ENCODE data around the gene SARDH. TPM values are rescaled to one million over a fixed set of nuclear protein-coding genes. Genes with fewer than 3 reads are reported as not detected.

Gene SARDH, protein sequence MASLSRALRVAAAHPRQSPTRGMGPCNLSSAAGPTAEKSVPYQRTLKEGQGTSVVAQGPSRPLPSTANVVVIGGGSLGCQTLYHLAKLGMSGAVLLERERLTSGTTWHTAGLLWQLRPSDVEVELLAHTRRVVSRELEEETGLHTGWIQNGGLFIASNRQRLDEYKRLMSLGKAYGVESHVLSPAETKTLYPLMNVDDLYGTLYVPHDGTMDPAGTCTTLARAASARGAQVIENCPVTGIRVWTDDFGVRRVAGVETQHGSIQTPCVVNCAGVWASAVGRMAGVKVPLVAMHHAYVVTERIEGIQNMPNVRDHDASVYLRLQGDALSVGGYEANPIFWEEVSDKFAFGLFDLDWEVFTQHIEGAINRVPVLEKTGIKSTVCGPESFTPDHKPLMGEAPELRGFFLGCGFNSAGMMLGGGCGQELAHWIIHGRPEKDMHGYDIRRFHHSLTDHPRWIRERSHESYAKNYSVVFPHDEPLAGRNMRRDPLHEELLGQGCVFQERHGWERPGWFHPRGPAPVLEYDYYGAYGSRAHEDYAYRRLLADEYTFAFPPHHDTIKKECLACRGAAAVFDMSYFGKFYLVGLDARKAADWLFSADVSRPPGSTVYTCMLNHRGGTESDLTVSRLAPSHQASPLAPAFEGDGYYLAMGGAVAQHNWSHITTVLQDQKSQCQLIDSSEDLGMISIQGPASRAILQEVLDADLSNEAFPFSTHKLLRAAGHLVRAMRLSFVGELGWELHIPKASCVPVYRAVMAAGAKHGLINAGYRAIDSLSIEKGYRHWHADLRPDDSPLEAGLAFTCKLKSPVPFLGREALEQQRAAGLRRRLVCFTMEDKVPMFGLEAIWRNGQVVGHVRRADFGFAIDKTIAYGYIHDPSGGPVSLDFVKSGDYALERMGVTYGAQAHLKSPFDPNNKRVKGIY
- 15.7 and 18.5 TPM in 2 replicates for total RNA-seq (2014; rRNA removed; shearing (Covaris generic))

DNA sequence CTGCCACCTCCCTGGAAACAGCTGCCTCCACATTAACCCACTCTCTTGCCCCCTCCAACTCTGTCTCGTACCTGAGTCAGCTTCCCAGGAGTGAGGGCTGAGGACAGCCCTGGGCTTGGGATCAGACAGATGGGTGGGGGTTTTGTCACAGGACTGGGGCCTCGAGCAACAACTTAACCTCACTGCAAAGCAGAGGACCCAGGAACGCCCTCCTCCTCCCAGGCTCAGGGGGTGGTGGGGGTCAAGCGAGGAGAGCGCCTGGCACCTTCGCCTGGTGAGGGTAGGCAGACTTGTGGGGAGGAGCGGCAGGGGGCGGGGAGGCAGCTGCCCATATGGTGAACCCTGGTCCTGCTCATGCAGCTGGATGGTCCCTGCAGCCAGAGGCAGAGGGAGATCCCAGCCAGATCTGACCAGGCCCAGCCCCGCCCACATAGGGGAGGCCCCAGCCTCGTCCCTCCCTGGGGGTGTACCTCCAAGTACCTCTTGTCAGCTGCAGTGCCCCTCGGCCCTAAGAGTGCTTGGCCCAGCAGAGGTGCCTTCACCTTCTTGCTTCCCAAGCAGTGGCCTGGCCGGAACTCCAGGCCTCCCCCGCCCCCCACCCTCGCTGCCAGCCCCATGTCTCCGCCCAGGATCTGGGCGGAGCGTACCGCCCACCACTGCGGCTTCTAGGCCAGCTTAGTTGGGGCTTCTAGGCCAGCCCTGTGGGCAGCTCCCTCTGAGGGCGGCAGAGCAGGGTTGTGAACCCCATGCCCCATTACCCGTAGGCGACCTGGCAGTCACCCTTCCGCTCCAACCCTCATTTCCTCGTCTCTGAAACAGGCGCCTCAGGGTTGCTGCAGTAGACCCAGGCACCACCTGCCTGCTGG lies at the start of gene SARDH:
Gene SARDH, minus strand, starts transcription at position 579 of the 866 bp plus-strand sequence. CDS start 4,179 bp downstream, outside the sequence.
- Histone ChIP-seq H3K27me3 (no peaks in the 10 kb centered on the region), H3K27ac (peak within 1 kb of the TSS; percentile 69), H3K9me3 (replicated peaks) (no peaks in the 10 kb centered on the region), H3K4me3 (peak within 1 kb of the TSS; percentile 51), H3K4me1 (peaks cover 13% of the 10 kb centered on the region; the same call in 1 of the 2 replicates), H3K36me3 (no peaks in the 10 kb centered on the region)
- DNase-seq = peak; percentile 91 to 93

DNA sequence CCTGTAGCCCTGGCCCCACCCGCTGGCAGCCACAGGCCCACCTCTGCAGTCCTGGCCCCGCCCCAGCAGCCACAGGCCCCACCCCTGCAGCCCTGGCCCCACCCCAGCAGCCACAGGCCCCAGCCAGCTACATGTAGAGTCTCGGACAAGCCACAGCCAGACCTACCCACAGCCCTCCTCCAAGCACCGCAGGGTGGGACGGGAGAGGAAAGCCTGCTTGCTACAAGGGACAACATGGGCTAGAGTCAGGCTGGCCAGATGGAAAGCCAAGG lies 49.5 kb upstream of the SARDH start:
- Histone ChIP-seq H3K9me3 (replicated peaks) (no peaks in the 10 kb centered on the region), H3K4me1 (no peaks in the 10 kb centered on the region; the same call in 1 of the 2 replicates), H3K27me3 (no peaks in the 10 kb centered on the region), H3K36me3 (peaks cover 19% of the 10 kb centered on the region), H3K27ac (no peak overlapping the region), H3K4me3 (no peak overlapping the region)
- DNase-seq = peak; percentile 62 to 66

DNA sequence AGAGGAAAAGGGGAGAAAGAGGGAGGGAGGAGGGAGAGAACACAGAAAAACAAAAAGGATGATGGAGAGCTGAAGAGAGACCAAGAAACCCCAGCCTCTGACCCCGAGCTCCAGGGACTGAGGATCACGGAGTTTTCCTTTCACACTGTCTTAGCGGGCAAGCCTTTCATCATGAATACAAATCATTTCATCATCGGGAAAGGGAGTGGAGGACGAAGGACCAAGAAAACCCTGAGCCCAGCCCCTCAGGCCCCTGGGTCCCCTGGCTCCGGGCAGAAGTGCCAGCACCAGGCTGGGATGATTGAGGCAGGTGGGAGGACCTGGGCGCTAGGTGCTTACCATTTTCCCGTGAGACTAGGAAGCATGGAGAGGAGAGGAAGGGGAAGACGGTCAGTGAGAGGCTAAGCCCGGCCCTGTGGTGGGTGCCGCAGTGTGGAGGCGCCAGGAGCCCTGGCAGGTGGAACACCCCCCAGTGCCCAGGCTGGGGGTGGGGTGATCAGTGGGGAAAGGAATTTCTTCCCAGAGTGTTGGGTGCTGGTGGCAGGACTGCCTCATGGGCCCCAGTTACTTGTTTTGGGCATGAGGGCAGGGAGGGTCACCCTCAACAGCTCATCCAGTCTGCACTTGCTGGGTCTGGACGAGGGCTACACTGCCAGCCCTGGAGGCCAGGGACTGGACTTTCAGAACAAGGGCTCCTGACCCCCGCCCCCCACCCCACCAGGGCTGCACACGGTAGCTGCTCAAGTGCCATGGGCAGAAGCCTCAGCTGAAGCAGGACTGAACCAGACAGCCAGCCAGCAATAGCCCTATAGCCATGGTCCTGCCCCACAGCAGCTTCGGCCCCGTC lies 49.0 kb upstream of the SARDH start:
- Histone ChIP-seq H3K27me3 (no peaks in the 10 kb centered on the region), H3K36me3 (peaks cover 18% of the 10 kb centered on the region), H3K4me1 (no peaks in the 10 kb centered on the region), H3K27ac (no peak overlapping the region), H3K9me3 (replicated peaks) (no peaks in the 10 kb centered on the region), H3K4me3 (no peak overlapping the region)
- no peak for DNase-seq

DNA sequence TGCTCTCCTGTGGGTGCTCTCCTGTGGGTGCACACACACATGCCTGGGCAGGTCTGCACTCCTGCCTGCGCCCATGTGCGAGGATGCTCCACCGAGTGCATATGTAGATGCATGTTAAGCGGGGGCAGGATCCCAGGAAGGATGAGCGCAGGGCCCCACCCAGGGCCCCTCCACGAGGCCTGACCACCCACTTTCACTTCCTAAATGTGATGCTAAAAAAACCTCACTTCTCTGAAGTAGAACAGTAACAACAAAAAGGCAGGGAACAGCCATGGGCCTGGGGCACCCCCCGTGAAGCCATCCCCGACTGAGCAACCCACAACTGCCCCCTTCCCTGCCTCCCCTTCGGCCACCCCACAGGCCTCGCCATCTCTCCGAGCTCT lies 48.2 kb upstream of the SARDH start:
- no peaks in the 10 kb centered on the region for H3K4me1 ChIP-seq
- no peaks in the 10 kb centered on the region for H3K9me3 ChIP-seq (replicated peaks)
- no peak overlapping the region for H3K4me3 ChIP-seq
- no peak for DNase-seq
- H3K27ac ChIP-seq = no peak overlapping the region
- no peaks in the 10 kb centered on the region for H3K27me3 ChIP-seq
- peaks cover 11% of the 10 kb centered on the region for H3K36me3 ChIP-seq

DNA sequence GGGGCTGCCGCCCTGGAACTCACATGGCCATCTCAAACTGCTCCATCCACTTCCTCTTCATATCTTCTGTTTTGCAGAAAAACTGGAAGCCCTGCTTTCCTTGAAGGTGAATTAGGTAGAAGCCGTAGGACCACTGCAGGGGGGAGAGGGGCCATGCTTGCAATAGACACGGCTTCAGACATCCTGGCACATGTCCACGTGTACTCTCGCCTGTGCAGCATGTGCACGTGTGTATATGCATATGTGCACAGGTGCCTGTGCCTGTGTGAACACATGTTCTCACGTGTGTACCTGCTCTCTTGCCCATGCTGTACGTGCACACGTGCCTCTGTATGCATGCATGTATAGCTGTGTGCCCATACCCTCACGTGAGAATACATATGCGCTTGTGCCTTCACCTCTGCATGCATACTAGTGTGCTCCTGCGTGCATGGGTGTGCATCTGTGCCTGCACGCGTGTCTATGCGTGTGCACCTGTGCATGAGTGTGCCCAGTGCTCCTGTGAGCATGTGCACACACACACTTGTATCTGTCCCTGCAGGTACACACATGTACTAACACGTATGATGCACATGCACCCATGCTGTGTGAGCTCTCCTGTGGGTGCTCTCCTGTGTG lies 47.7 kb upstream of the SARDH start:
- H3K27me3 ChIP-seq = no peaks in the 10 kb centered on the region
- DNase-seq = no peak
- H3K9me3 ChIP-seq (replicated peaks) = no peaks in the 10 kb centered on the region
- no peaks in the 10 kb centered on the region for H3K4me1 ChIP-seq
- H3K27ac ChIP-seq = no peak overlapping the region
- peaks cover 14% of the 10 kb centered on the region for H3K36me3 ChIP-seq
- no peak overlapping the region for H3K4me3 ChIP-seq

DNA sequence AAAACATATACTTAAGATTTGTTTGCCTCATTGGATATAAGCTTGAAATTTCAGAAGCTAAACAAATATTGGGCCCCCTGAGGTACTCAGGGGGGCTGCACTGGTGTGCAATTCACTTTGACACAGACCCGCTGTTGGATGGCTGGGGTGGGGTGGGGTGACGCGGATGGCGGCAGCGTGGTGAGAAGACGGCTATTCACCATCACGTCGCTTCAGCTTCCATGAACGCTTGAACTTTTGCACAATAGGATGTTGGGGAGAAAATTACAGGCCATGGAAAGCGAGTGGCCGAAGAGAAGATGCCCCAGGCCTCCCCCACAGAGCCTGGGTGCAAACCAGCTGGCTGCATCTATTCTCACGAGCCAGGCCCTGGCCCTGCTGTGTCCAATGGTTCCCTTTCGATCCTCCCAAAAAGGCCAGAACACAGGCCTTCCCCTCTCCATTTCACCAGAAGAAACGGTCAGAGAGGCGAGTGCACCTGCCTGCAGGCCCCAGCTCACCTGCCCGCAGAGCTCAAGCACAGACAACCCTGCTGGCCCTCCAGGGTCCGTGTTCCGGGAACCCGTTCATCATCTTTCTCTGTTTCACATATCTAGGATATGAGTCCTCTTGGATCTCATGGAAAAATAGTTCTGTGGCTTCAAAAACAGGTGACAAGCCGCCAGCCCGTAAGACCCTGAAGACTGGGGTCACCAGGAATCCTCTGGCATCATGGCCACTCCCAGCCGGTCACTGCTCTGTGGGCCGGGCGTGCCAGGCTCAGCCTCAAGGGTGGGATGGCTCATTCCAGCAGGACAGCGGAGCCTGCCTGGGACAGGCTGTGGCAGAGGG lies 46.8 kb upstream of the SARDH start:
- peaks cover 18% of the 10 kb centered on the region for H3K36me3 ChIP-seq
- no peak for DNase-seq
- no peak overlapping the region for H3K4me3 ChIP-seq
- H3K4me1 ChIP-seq = no peaks in the 10 kb centered on the region
- H3K27ac ChIP-seq = no peak overlapping the region
- H3K9me3 ChIP-seq (replicated peaks) = no peaks in the 10 kb centered on the region
- no peaks in the 10 kb centered on the region for H3K27me3 ChIP-seq

DNA sequence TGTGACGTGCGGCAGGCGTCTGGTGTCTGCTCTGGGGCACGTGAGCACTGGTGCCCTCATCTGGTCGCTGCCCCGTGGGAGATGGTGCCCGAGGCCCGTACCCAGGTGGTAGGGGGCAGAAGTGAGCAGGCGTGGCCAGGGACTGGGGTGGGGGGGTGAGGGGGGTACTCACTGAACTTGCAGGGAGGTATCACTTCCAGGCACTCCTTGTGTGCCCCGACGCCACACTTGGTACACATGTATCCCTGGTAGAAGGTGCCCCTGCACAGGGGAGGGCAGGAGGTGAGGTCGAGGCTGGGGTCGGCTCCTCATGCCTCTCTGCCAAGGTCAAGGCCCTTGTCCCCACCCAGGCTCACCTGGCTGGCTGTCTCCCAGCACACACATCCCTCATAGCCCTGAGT lies 45.2 kb upstream of the SARDH start:
- no peak overlapping the region for H3K4me3 ChIP-seq
- DNase-seq = no peak
- no peaks in the 10 kb centered on the region for H3K4me1 ChIP-seq
- H3K36me3 ChIP-seq = peaks cover 18% of the 10 kb centered on the region
- no peaks in the 10 kb centered on the region for H3K9me3 ChIP-seq (replicated peaks)
- no peak overlapping the region for H3K27ac ChIP-seq
- H3K27me3 ChIP-seq = no peaks in the 10 kb centered on the region

DNA sequence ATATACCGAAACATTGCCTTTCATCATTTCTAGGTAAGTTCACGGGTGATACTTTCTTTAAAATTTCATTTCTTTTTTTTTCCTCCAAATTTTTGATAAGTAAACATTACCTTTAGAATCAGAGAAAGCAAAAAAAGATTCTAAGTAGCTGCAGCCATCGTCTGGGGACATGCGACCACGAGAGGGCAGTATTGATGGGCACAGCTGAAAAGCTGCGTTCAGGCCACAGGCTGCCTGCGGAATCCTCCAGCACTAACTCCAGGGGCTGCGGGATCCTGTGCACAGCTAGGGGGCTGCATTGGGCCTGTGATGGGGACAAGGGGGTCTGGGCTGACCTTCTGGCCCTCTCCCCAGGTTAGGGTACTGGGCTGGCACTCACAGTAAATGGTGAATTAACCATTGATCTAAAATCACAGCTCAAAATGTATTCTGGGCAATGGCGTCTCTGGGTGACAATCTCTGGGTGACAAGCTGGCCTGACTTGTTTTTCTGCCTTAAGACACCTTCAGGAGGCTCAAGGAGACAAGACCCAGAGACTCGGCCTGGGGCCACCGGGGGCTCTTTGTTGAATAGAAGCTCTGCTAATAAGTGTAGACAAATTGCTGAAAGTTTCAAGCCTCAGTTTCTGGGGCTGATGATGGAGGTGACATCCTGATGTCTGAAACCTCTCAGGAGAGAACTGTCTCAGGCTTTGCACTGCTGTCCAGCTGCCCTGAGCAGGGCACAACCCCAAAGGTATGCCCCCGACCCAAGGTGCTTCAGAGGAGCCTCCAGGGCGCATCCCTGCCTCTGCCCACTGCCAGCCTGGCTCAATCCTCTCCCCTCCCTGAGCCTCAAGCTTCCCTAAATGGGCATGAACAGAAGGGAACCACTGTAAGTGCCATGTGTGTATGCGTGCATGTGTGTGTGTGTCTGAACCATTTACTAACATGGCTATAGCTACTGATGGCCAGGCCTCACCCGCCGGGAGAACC lies 44.3 kb upstream of the SARDH start:
- no peak overlapping the region for H3K27ac ChIP-seq
- no peaks in the 10 kb centered on the region for H3K4me1 ChIP-seq
- no peaks in the 10 kb centered on the region for H3K9me3 ChIP-seq (replicated peaks)
- no peak overlapping the region for H3K4me3 ChIP-seq
- H3K27me3 ChIP-seq = no peaks in the 10 kb centered on the region
- H3K36me3 ChIP-seq = peaks cover 26% of the 10 kb centered on the region
- DNase-seq = peak; percentile 76 to 85

DNA sequence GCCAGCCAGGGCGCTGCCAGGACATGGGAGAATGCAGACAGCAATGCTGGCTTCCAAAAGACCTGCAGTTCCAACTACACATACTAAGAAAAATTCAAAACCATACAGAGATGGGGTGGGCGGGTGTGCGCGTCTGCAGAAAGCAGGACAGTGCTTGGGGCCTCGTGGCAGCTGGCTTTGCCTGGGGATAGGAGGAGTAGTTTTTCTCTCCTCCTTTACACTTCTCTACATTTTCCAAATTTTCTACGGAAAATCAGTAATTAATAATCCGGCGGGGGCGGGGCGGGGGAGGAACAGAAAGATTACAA lies 43.6 kb upstream of the SARDH start:
- Histone ChIP-seq H3K27ac (no peak overlapping the region), H3K27me3 (no peaks in the 10 kb centered on the region), H3K4me3 (no peak overlapping the region), H3K36me3 (peaks cover 32% of the 10 kb centered on the region), H3K4me1 (no peaks in the 10 kb centered on the region), H3K9me3 (replicated peaks) (no peaks in the 10 kb centered on the region)
- DNase-seq = no peak

DNA sequence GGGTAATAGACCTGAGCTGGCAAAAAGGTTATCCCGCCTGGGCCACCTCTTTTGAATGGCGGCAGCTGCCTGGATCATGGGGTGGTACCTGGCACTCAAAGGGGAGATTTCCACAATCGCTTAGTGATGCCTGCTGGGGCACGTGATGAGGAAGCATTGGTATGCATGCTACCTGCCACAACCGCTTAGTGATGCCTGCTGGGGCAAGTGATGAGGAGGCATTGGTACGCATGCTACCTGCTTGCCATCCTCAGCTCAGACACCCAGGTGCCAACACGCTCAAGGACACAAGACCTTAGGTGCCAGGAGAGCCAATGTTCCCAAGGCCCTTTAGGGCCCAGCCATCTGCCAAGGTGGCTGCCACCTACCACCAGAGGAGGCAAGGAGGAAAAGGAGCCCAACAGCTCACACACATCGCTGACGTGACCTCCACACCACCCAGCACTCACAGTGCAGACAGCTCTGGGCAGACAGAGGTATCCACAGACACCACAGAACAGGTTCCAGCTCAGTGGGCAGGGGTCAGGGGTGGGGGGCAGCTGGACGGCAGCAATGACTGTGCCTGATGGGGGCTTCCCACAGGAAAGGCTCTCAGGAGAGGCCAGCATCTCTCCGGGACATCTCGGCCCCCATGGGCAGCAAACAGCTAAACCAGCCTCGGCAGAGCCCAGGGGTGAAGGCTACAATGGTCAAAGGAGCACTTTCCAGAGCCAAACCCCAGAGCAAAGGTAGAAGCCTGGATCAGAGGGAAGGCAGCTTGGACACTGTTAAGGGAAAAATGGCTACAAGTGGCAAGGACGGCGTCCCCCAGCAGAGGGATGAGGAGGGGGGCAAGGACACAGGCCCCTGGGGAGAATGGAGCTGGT lies 43.0 kb upstream of the SARDH start:
- peaks cover 38% of the 10 kb centered on the region for H3K36me3 ChIP-seq
- H3K27ac ChIP-seq = no peak overlapping the region
- H3K27me3 ChIP-seq = no peaks in the 10 kb centered on the region
- DNase-seq = no peak
- H3K4me1 ChIP-seq = no peaks in the 10 kb centered on the region
- no peak overlapping the region for H3K4me3 ChIP-seq
- no peaks in the 10 kb centered on the region for H3K9me3 ChIP-seq (replicated peaks)

DNA sequence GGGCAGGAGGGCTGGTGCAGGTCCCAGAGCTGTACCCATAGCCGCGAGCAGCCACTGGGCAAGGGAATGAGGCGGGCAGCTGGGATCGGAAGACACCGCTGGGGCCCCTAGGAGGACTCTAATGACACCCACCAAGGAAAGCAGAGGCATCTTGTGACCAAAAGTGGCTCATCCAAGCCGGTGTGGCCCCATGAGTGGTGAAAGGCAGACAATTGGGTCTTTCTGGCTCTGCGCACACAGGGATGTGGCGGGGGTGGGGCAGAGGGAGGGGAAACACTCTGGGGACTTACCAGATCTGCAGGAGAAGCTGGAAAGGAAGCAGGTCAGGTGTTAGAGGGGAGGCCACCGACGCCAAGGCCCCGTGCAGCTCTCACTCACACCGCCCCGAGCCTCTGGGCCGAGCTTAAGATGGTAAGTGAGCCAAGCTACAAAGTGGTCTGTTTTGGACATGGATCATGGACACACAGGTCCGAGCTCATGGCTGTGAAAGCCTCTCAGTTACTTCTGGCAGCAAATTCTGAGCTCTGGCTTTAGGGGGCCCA lies 42.3 kb upstream of the SARDH start:
- no peak for DNase-seq
- peaks cover 40% of the 10 kb centered on the region for H3K36me3 ChIP-seq
- H3K4me3 ChIP-seq = no peak overlapping the region
- H3K4me1 ChIP-seq = no peaks in the 10 kb centered on the region
- H3K9me3 ChIP-seq (replicated peaks) = no peaks in the 10 kb centered on the region
- H3K27ac ChIP-seq = no peak overlapping the region
- H3K27me3 ChIP-seq = no peaks in the 10 kb centered on the region
